Endothelial cell of umbilical vein (primary cell): ENCODE data around the gene NLRP8. TPM values are rescaled to one million over a fixed set of nuclear protein-coding genes. Genes with fewer than 3 reads are reported as not detected.

Experiments used
- BruUV-seq: library from RNA; stranded (reverse); fragments of 400-500 nt; replicated peaks from 2 replicates; lab custom pipeline; 2021; lab: Mats Ljungman, UMichigan
- CTCF ChIA-PET: fragments of 300-600, 350-600 bp; sonication (Branson Sonifier 250); formaldehyde crosslinking; loops from one replicate; lab custom pipeline; 2021; ENCODE audit warnings: antibody characterized with exemption, inconsistent platforms; lab: Charles Lee
- POLR2A ChIA-PET: fragments of 300-600, 350-600 bp; sonication (Branson Sonifier 250); formaldehyde crosslinking; loops from one replicate; lab custom pipeline; 2021; ENCODE audit warnings: antibody characterized with exemption, inconsistent platforms; lab: Charles Lee
- DNase-seq: peaks from one replicate; pipeline ENCODE4 v3.0.0-alpha.2; 2011; ENCODE audit warnings: low read depth, low spot score
- FAIRE-seq: peaks from 2 replicates; lab custom pipeline; 2011; peaks lifted over from hg19 to GRCh38; lab: Jason Lieb, UNC
- H2AFZ ChIP-seq: 2 replicates; pipeline ENCODE4 v1.6.0; 2012; ENCODE audit warnings: low read depth, low read length, control low read depth, inconsistent platforms
- H3K27ac ChIP-seq: 2 replicates; pipeline ENCODE4 v1.5.1; 2011; ENCODE audit warnings: low read depth, mild to moderate bottlenecking, control low read depth, low read length, moderate library complexity; ENCODE audit not compliant: insufficient read depth
- H3K27me3 ChIP-seq, 2 experiments: 2 replicates each; pipeline versions ENCODE4 v1.6.0 to v1.6.1; 2011; ENCODE audit warnings: low read length in 2 of 2, mixed read lengths in 1 of 2; ENCODE audit not compliant: control insufficient read depth in 2 of 2, insufficient read depth in 2 of 2
- H3K36me3 ChIP-seq, 2 experiments: 2 replicates in 1 of 2; 3 replicates in 1 of 2; pipeline ENCODE4 v1.5.1; 2011; ENCODE audit warnings: low read length in 2 of 2, mild to moderate bottlenecking in 1 of 2, moderate library complexity in 1 of 2; ENCODE audit not compliant: control insufficient read depth in 2 of 2, insufficient read depth in 2 of 2; ENCODE audit errors: extremely low read depth in 1 of 2
- H3K4me1 ChIP-seq: 3 replicates; pipeline ENCODE4 v1.5.1; 2011; ENCODE audit warnings: mild to moderate bottlenecking, low read length; ENCODE audit not compliant: control insufficient read depth, insufficient read depth; ENCODE audit errors: extremely low read depth
- H3K4me2 ChIP-seq: 2 replicates; pipeline ENCODE4 v1.6.1; 2011; ENCODE audit warnings: low read length, control low read depth, mixed read lengths; ENCODE audit not compliant: insufficient read depth
- H3K4me3 ChIP-seq, 3 experiments: fragments of 200-600 bp in 1 of 3; sonication (generic), shearing (Covaris generic) in 1 of 3; replicated peaks in 1 of 3; 2 replicates each; pipeline ENCODE4 v1.5.1; 2011 to 2016; ENCODE audit warnings: control low read depth in 3 of 3, low read length in 3 of 3, mild to moderate bottlenecking in 2 of 3, inconsistent platforms in 1 of 3, low read depth in 1 of 3, moderate library complexity in 1 of 3; ENCODE audit not compliant: insufficient read depth in 1 of 3
- H3K79me2 ChIP-seq: 2 replicates; pipeline ENCODE4 v1.6.0; 2012; ENCODE audit warnings: low read length, inconsistent platforms; ENCODE audit not compliant: control insufficient read depth, insufficient read depth
- H3K9ac ChIP-seq: replicated peaks from 2 replicates; pipeline ENCODE3; 2011; ENCODE audit warnings: low read length, control low read depth; ENCODE audit not compliant: insufficient read depth; ENCODE audit errors: extremely low read depth
- H3K9me1 ChIP-seq: replicated peaks from 3 replicates; pipeline ENCODE4 v1.6.0; 2011; ENCODE audit warnings: mild to moderate bottlenecking, low read length; ENCODE audit not compliant: control insufficient read depth, insufficient read depth; ENCODE audit errors: extremely low read depth
- H3K9me3 ChIP-seq: replicated peaks from 2 replicates; pipeline ENCODE4 v1.5.1; 2012; ENCODE audit warnings: low read length, inconsistent platforms; ENCODE audit not compliant: control insufficient read depth, insufficient read depth
- H4K20me1 ChIP-seq: replicated peaks from 2 replicates; pipeline ENCODE3; 2011; ENCODE audit warnings: mild to moderate bottlenecking, low read length; ENCODE audit not compliant: control insufficient read depth, insufficient read depth; ENCODE audit errors: extremely low read depth
- GATA2 ChIP-seq: IDR thresholded peaks from 2 replicates; pipeline ENCODE4 v1.7.0; 2011; ENCODE audit warnings: low read depth, mild to moderate bottlenecking, moderate library complexity, mixed read lengths, low read length; ENCODE audit not compliant: insufficient read length, insufficient read depth
- POLR2A ChIP-seq: IDR thresholded peaks from 2 replicates; pipeline ENCODE4 v1.6.1; 2012; ENCODE audit warnings: low read depth, mild to moderate bottlenecking, control low read depth, low read length
- dilution Hi-C: fragments of 300-500 bp; cut with MboI; formaldehyde crosslinking; loops from one replicate; pipeline ENCODE4 v1.15.0; 2019; ENCODE audit warnings: low sequenced_read_pairs; ENCODE audit not compliant: extremely low pct_ligation_motif_present
- intact Hi-C: fragments of 100-400 bp; cut with micrococcal nuclease; formaldehyde crosslinking; loops from one replicate; pipeline ENCODE4 v1.10.0; 2022
- polyA plus RNA-seq, 4 experiments: library from polyadenylated mRNA; depleted of rRNA in 3 of 4; stranded (reverse) in 3 of 4; unstranded in 1 of 4; fragments of >200 nt; gene quantifications; 2 replicates each; pipeline versions ENCODE4 v1.2.1 to v1.2.3, GENCODE V29; 2011 to 2012; ENCODE audit warnings: missing spikeins in 1 of 4
- total RNA-seq: library from RNA; stranded (reverse); gene quantifications from 2 replicates; pipeline ENCODE4 v1.2.3, GENCODE V29; 2021
- TF ChIP-seq, protein P1 (sequence below): IDR thresholded peaks from 2 replicates; pipeline ENCODE4 v1.6.1; 2011; ENCODE audit not compliant: insufficient read depth, insufficient read length

Gene NLRP8
- total and polyA plus RNA-seq, 2 donors (not counting 3 experiments of a cell fraction or from before 2014, with no cell fraction given) = not detected

DNA sequence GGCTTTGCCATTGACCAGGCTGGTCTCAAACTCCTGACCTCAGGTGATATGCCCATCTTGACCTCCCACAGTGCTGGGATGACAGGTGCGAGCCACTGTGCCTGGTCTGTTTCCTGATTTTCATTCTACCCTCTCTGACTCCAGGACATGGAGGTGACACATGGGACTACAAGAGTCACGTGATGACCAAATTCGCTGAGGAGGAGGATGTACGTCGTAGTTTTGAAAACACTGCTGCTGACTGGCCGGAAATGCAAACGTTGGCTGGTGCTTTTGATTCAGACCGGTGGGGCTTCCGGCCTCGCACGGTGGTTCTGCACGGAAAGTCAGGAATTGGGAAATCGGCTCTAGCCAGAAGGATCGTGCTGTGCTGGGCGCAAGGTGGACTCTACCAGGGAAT is 79.1 kb downstream of the NLRP8 start:
- no peak overlapping the region for H2AFZ ChIP-seq
- no peaks in the 10 kb centered on the region for H3K4me1 ChIP-seq
- no peaks in the 10 kb centered on the region for H3K79me2 ChIP-seq
- no peaks in the 10 kb centered on the region for H3K36me3 ChIP-seq
- intact Hi-C loops (no loop called here), dilution Hi-C loops (no loop called here)
- H3K4me3 ChIP-seq = no peak overlapping the region
- no peaks in the 10 kb centered on the region for H3K27me3 ChIP-seq
- DNase-seq (no peak), FAIRE-seq (no peak)
- no peak overlapping the region for H3K4me2 ChIP-seq
- H3K9me1 ChIP-seq = no peaks in the 10 kb centered on the region
- H4K20me1 ChIP-seq = no peaks in the 10 kb centered on the region
- H3K9ac ChIP-seq = no peak overlapping the region
- H3K9me3 ChIP-seq = no peaks in the 10 kb centered on the region
- TF ChIP-seq POLR2A = no peak
- TF ChIP-seq, protein P1, sequence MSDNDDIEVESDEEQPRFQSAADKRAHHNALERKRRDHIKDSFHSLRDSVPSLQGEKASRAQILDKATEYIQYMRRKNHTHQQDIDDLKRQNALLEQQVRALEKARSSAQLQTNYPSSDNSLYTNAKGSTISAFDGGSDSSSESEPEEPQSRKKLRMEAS = no peak
- TF ChIP-seq GATA2 = no peak
- no TSS peak for BruUV-seq
- ChIA-PET CTCF (no interaction called here), POLR2A (no interaction called here)
- H3K27ac ChIP-seq = no peak overlapping the region

Other genes with a start within 250 kb of the NLRP8 start
- gene NLRP9, start 209.4 kb upstream of the NLRP8 start, total RNA-seq = not detected in 2 replicates
- not detected in 2 replicates for gene NLRP9, start 209.4 kb upstream of the NLRP8 start, polyA plus RNA-seq
- gene RFPL4A, start 188.7 kb upstream of the NLRP8 start, total RNA-seq = not detected in 2 replicates
- not detected in 2 replicates for gene RFPL4A, start 188.7 kb upstream of the NLRP8 start, polyA plus RNA-seq
- not detected in 2 replicates for gene RFPL4AL1, start 178.7 kb upstream of the NLRP8 start, total RNA-seq
- not detected in 2 replicates for gene RFPL4AL1, start 178.7 kb upstream of the NLRP8 start, polyA plus RNA-seq
- gene NLRP11, start 115.8 kb upstream of the NLRP8 start, total RNA-seq = not detected in 2 replicates
- gene NLRP11, start 115.8 kb upstream of the NLRP8 start, polyA plus RNA-seq = not detected in 2 replicates
- gene NLRP4, start 111.3 kb upstream of the NLRP8 start, total RNA-seq = not detected in 2 replicates
- gene NLRP4, start 111.3 kb upstream of the NLRP8 start, polyA plus RNA-seq = not detected in 2 replicates
- not detected in 2 replicates for gene NLRP13, start 15.5 kb upstream of the NLRP8 start, total RNA-seq
- not detected in 2 replicates for gene NLRP13, start 15.5 kb upstream of the NLRP8 start, polyA plus RNA-seq
- not detected in 2 replicates for gene NLRP5, start 38.9 kb downstream of the NLRP8 start, total RNA-seq
- gene NLRP5, start 38.9 kb downstream of the NLRP8 start, polyA plus RNA-seq = not detected in 2 replicates
- 31.8 and 32.7 TPM in 2 replicates for gene ZNF787, start 173.5 kb downstream of the NLRP8 start, total RNA-seq
- 11.6 and 16.4 TPM in 2 replicates for gene ZNF787, start 173.5 kb downstream of the NLRP8 start, polyA plus RNA-seq
- gene ZNF444, start 193.5 kb downstream of the NLRP8 start, total RNA-seq = 37.1 and 37.2 TPM in 2 replicates
- gene ZNF444, start 193.5 kb downstream of the NLRP8 start, polyA plus RNA-seq = 41.7 and 45.6 TPM in 2 replicates
- not detected in 2 replicates for gene GALP, start 228.2 kb downstream of the NLRP8 start, total RNA-seq
- not detected in 2 replicates for gene GALP, start 228.2 kb downstream of the NLRP8 start, polyA plus RNA-seq
- gene ZSCAN5B, start 250.0 kb downstream of the NLRP8 start, total RNA-seq = not detected in 2 replicates
- 0.07 TPM in 1 of 2 replicates, not detected in the other for gene ZSCAN5B, start 250.0 kb downstream of the NLRP8 start, polyA plus RNA-seq